Endothelial cell of umbilical vein (primary cell): ENCODE results near the gene LRCOL1.

Experiments
- CTCF ChIP-seq, 2 donors: IDR thresholded peaks; 1 replicate in 1 of 2; 2 replicates in 1 of 2; pipeline ENCODE4 v1.5.1; 2011; ENCODE audit warnings: low read length in 2 of 2, mild to moderate bottlenecking in 2 of 2, moderate library complexity in 2 of 2, control low read depth in 1 of 2, inconsistent platforms in 1 of 2, low read depth in 1 of 2; ENCODE audit not compliant: insufficient read depth in 1 of 2; ENCODE audit errors: extremely low read depth in 1 of 2
- JUN ChIP-seq: IDR thresholded peaks from 2 replicates; pipeline ENCODE4 v1.6.1; 2011; ENCODE audit warnings: borderline replicate concordance, low read depth; ENCODE audit not compliant: insufficient read length, insufficient read depth
- MAX ChIP-seq: IDR thresholded peaks from 2 replicates; pipeline ENCODE4 v1.6.1; 2011; ENCODE audit not compliant: insufficient read depth, insufficient read length
- POLR2A ChIP-seq: IDR thresholded peaks from 2 replicates; pipeline ENCODE4 v1.6.1; 2012; ENCODE audit warnings: low read depth, mild to moderate bottlenecking, control low read depth, low read length
- POLR2AphosphoS5 ChIP-seq: IDR thresholded peaks from 2 replicates; pipeline ENCODE4 v1.6.1; 2012; ENCODE audit warnings: low read depth, mild to moderate bottlenecking, control low read depth, low read length, moderate library complexity; ENCODE audit not compliant: insufficient read depth

GRCh38 chr12:132614029-132614428, 3.6 kb upstream of the LRCOL1 start:
- no peak for TF ChIP-seq POLR2A
- TF ChIP-seq POLR2AphosphoS5, result no peak
- no peak for TF ChIP-seq CTCF (IDR thresholded peaks at IDR 0.05; ENCODE audit: extremely low read depth in 1 of 2, insufficient read depth in 1 of 2, low read depth in 1 of 2, low read length in 2 of 2)
- no peak for TF ChIP-seq MAX
- no peak for TF ChIP-seq JUN
